HG03378 (cell line): Measurements from ENCODE around the gene CFL1.
A peak's percentile ranks its signal among the peaks of the same experiment; 100 is the strongest.

Experiments used
- ATAC-seq: cut with Tn5 transposase; IDR thresholded peaks from one replicate; pipeline ENCODE4 v1.9.1; 2021; ENCODE audit warnings: mild to moderate bottlenecking, moderate library complexity; ENCODE audit not compliant: unreplicated experiment

CFL1 gene

DNA sequence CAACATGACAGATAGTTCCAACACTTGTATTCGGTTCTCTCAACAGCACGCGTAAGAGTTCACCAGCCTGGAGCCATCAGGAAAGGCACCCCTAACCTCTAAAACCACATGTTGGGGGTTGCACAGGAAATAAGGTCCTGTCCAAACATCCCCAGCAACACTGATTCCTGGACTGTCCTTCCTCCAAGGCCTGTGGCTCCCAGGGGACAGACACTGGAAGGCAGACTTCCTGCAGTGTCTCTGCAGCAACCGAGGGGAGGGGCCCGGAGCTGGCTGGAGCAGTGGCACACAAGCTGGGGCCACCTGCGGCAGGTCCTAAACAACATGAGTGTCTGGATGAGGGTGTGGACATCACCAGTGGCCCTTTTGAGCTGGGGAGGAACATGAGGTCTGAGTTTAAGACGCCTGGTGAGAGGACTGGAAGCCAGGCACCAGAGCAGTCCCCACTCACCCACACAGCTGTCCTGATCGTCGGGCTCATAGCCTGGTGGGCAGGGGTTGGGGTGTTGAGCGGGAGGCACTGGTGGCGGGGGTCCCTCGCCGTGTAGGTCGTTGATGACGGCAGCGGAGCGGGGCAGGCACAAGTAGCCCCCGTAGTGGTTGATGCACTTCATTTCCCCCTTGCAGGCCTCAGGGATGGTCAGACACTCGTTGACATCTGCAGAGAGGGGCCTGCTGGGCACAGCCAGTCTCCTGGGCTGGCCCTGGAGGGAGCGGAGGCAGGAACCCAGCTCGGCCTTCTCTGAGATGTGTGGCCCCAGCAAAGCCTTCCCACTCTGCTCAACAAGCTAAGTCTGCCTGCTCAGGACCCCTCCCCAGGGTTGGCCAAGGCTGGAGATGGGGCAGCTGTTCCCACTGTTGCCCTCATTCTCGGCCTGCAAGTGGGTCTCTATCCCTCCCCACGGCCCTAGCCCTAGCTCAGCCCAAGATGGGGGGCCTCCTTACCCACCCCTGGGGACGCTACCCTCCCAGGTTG, 13.0 kb upstream of the CFL1 start:
- no peak for ATAC-seq

DNA sequence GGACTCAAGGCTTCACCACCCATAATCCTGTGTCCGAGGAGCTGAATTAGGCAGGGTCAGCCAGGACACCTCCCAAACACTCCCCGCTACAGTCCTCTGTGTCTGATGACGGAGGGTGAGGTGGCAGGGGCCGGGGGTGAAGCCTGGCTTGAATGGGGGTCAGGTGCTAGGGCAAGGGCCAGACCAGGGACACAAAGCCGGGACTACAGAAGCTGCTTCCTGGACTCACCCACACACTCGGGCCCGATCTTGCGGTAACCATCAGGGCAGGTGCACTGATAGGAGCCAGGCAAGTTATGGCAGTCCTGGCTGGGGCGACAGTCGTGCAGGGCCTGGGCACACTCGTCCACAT, 12.3 kb upstream of the CFL1 start:
- no peak for ATAC-seq

DNA sequence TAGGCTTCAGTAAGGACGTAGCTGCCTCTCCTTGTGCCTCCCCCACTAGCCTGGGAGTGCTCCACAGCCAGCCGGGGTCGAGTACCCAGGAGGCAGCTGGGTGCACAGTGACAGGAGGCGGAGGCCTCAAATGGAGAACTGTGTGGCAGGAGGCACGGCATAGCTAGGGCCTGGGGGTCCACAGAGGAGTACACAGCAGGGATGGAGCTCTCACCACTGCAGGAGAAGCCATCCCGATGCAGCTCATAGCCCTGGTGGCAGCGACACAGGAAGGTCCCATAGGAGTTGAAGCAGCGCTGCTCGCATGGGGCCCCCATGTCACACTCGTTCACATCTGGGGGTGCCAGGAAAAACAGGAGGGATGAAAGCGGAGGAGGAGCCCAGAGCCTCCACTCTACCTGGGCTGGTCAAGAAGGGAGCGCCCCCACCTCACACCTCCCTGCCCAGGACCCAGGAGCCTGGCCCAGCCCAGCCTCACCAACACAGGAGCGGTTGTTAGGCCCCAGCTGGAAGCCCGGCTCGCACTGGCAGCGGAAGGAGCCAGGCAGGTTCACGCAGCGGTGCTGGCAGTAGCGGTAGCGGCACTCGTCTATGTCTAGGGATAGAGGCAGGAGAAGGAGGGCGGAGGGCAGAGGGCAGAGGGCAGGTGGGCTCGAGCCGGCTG, 11.8 kb upstream of the CFL1 start:
- ATAC-seq: no peak

DNA sequence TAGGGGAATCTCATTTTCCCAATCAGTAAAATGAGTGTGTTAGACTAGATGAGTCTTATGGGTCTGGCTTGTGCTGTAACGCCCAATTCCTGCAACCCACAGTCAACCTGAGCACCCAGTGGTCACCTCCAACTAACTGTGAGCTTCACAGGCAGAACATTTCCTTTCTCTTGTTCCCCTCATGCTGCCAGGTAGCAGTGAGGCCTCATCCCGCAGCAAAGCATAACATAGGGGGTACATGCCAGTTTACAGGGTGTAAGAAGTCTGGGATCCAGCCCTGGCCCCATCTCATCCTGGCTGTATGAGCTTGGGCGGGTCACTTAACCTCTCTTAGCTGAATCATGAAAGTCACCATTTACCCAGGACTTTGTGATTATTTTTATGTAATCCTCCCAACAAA, 10.9 kb upstream of the CFL1 start:
- ATAC-seq: no peak

DNA sequence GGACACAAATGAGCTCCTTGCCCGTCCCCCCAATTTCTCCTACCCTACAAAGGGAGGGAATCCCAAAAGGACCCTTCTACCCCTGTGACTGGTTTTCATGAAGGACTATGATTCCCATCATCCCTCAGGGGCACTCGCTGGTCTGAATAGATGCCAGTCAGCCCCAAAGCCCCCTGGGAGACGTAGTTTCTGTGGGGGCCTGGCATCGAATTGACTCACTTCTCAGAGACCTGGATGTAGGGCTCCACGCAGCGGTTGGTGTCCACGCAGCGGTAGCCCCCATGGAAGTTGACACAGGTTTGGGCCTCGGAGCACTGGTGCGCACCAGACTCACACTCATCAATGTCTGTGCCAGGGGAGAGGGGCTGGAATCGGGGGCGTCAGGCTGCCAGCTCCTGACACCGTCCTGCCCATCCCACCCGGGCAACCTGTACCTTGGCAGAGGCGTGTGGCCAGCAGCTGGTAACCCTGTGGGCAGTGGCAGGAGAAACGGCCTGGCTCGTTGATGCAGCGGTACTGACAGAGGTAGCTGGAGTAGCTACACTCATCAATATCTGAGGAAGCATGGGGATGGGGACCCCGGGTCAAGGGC, 10.2 kb upstream of the CFL1 start:
- no peak for ATAC-seq

DNA sequence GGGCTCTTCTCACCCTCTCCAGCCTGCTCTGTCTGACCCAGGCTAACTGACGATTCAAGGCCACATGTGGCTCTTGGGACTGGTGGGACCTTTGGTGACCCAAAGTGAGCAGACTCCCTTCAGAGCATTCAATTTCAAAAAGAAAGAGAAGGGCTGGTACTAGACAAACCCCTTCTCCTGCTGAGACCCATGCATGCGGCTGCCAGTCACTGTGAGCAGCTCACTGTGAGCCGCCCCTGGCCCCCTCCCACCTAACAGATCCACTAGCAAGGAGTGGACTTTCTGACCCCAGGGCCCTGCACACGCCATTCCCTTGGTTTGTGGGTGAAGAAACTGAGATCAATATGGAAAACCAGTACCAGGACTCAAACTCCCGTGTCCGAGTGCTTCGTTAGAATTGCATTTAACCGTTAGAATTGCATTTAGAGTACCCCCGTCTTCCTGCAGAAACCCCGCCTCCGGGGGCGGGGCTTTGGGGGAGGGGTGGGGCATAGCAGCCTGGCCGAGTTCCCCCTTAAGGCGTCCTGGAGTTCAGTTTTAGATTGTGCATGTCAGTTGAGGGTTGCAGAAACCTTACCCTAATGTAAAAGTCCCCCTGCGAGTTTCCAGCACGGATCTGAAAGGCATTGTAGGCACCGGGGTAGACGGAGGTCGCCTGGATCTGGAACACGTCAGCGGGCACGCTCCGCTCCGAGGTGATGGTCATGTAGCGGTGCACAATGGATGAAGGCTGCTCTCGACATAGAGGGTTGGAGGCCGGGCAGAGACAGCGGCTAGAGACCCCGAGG, 9.5 kb upstream of the CFL1 start:
- ATAC-seq: no peak

DNA sequence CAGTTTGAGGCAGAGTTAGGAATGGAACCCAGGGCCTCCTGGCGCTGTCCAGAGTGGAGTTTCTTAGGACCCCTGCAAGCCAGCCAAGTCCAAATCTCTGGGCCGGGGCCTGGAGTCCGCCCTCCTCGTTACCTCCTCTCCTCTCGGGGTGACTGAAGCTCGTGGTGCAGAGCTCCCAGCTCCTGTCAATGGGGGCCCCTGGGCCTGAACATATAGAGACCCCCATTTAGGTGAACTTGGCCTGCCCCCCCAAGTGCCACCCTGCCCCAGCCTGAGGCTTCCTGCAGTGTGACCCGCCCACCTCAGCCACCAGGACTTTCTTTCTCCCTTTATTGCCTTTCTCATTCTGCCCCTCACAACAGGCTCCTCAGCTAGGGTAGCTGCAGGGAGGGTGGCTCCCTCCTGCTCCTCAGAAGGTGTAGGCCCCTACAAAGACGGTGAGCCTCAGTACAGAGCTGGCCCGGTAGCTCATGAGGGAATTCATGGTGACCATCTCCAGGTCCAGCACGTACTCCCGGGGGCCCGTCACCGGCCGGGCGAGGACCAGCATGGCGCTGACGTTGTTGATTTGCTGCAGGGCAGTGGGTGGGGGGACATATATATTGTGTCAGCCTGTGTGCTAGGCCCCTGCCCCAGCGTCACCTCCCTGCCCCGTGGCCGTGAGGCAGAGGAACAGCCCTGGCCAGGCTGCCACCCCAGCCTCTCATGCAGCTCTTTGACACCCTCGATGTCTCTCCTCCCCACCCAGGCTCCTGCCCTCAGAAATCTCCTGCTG, 8.7 kb upstream of the CFL1 start:
- ATAC-seq: no peak

DNA sequence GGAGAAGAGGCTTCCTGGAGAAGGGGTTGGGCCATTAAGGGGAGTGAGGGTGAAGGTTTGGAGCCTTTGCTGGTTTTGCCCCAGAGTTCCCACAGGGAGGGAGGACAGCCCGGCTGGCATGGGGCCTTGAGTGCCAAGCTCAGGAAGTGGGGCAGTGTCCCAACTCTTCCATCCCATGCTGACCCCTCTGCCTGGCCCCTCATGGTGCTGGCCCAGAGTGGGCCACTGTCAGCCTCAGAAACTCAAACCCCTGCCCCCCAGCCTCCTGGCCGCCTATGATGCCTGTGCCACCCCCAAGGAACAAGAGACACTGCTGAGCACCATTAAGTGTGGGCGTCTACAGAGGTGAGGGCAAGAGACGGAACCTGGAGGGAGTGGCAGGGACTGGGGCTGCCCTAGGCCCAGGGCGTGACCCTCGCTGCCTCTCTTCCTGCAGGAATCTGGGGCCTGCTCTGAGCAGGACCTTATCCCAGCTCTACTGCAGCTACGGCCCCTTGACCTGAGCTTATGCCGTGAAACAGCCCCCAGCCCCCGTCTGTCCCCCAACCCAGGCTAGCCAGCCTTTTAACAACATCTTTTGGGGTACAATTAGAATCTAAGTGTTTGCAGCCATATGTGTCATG, 7.7 kb upstream of the CFL1 start:
- no peak for ATAC-seq

DNA sequence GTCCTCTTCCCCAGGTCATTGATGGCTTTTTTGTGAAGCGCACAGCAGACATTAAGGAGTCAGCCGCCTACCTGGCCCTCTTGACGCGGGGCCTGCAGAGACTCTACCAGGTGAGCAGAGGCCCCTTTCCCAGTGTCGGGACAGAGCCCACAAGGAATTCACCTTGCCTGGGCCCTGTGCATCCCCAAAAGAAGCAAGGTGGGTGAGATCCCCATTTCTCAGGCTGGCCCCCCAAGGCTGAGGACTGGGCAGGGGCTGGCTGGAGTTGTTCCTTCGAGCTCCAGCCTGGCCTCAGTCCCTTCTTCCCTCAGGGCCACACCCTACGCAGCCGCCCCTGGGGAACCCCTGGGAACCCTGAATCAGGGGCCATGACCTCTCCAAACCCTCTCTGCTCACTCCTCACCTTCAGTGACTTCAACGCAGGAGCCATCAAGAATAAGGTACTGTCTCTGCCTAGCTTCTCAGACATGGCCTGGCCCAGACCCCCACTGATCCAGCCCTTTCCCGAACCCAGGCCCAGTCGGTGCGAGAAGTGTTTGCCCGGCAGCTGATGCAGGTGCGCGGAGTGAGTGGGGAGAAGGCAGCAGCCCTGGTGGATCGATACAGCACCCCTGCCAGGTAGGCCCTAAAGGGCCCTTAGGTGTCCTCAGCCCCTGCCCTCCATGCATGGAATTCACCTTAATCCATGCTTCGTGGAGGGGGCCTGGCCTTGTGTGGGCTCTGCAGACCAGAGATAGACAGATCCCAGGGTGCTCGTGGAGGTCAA, 6.9 kb upstream of the CFL1 start:
- no peak for ATAC-seq

DNA sequence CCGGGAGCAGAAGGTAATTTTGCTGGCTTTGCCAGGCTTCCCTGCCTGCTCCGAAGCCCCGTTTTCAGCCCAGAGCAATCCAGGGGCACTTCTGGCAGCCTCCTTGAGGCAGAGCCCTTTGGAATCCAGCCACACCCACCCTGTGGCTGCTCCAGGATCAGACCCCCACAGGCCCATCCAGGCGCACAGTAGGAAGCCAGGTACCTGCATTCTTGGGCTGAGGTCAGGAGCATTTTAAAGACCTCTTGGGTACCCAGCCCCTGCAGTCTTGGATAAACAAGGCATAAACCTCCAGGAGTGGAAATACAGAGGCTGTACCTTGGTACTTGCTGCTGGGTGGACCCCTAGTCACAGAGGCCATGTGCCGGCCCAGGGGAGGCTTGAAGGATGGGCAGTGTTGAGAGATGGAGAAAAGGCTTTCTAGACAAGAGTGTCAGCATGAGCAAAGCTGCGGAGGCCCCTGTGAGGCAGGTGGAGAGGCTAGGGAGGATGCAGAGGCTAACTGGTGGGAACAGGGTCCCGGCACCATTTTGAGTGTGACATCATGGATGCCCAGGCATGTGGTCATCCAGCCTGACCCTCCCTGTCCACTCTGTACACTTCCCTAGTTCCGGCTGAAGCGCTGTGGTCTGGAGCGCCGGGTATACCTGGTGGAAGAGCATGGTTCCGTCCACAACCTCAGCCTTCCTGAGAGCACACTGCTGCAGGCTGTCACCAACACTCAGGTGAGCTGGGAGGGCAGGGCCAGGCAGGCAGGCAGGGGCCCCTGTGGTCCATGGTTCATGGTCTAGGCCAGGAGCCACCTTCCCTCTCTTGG, 6.1 kb upstream of the CFL1 start:
- ATAC-seq: no peak

DNA sequence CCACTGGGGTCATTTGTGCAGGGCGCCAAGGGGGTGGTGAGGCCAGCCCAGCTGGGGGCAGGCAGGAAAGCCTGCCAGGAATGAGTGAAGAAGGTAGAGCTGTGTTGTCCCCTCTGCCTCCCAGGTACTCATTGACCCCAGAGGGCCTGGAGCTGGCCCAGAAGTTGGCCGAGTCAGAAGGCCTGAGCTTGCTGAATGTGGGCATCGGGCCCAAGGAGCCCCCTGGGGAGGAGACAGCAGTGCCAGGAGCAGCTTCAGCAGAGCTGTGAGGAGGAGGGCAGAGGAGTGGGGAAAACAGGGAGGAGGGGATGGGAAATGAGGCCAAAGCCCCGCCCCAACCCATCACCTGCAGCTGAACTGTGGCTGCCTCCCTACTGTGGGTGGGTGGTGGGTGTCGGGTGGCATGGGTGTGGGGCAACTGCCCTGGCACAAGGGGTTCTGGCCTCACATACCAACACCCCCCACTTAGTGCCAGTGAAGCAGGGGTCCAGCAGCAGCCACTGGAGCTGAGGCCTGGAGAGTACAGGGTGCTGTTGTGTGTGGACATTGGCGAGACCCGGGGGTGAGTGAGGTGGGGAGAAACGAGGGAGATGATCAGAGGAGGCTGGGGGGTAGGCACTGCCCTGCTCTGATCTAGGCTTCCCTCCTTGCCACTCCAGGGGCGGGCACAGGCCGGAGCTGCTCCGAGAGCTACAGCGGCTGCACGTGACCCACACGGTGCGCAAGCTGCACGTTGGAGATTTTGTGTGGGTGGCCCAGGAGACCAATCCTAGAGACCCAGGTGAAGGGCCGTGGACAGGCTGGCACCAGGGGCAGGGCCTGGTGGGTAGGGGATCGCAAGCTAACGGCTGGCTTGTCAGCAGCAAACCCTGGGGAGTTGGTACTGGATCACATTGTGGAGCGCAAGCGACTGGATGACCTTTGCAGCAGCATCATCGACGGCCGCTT, 5.2 kb upstream of the CFL1 start:
- no peak for ATAC-seq

DNA sequence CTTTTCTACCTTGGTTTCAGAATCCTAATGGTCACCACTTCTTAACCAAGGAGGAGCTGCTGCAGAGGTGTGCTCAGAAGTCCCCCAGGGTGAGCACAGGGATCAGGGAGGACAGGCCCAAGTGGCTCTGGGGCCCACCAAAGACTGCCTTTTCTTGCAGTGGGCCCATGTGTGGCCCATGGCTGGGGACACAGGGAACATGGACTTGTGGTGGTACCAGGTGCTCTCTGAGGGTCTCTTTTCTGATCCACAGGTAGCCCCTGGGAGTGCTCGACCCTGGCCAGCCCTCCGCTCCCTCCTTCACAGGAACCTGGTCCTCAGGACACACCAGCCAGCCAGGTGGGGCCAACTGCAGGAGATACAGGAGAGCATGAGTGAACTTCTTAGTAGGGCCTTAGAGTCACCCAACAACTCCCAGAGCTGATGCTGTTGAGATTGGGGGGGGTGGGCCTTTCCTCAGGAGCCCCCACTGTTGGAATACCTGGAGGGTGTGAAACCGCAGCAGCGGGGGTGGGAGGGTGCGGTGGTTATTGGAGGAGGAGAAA, 4.3 kb upstream of the CFL1 start:
- ATAC-seq: no peak

DNA sequence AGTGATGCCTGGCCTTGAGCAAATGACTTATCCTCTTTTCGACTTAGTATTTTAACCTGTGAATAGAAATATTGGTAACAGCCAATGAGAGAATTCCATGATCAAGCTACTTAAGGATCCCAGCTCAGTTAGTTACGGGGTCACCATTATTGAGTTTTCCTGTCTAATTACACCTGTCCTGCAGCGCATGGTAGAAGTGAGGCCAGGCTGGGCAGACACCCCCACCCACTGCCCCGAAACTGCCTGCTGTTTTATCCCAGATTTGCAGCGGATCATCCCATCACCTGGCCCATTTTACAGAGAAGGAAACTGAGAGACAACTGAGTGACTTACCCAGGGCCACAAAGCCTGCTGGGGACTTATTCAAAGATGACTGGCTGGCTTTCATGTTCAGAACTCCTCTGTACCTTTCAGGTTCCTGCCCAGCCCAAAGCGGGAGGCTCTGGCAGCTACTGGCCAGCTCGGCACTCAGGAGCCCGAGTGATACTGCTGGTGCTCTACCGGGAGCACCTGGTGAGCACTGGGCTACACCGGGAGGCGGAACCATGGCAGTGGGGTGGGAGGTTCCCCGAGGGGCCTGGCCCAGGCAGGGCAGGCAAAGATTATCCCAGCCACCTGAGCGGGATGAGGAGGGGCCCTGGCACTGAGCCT, 3.7 kb upstream of the CFL1 start:
- ATAC-seq: no peak

DNA sequence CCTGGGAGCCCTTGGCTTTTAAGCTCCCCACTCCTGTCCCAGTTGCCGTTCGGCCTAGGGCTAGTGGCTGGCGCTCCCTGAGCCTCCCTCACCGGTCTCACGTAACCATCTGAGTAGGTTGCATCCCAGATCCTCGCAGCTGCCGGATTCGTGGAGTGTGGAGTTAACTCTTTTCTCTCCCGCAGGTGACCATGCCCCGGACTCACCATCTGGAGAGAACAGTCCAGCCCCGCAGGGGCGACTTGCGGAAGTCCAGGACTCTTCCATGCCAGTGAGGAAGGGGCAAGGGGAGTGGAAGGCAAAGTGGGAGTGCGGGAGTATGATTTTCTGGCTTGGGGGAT, 3.2 kb upstream of the CFL1 start:
- no peak for ATAC-seq

DNA sequence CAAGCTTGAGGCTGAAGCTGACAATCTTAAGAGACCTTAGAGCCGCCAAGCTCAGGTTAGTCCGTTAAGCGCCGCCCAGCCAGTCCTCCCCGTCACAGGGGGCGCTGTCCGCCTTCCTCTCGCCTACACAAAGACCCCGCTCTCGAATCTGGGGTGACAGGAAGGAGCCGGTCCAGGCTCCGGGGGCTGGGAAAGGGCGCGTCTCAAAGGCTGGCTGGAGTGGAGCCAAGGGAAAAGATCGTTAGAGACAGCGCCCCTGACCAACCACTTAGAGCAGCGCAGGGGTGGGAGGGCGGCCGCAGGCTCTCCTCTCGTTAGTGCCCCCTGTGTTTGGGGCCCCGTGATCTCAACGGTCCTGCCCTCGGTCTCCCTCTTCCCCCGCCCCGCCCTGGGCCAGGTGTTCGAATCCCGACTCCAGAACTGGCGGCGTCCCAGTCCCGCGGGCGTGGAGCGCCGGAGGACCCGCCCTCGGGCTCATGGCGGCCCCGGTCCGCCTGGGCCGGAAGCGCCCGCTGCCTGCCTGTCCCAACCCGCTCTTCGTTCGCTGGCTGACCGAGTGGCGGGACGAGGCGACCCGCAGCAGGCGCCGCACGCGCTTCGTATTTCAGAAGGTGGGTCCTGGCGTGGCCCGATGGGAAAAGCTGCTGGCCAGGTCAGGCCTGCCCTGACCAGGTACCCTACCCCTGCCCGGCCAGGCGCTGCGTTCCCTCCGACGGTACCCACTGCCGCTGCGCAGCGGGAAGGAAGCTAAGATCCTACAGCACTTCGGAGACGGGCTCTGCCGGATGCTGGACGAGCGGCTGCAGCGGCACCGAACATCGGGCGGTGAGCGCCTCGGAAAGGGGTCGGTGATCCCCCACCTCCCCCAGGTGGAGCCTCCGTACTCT, 2.5 kb upstream of the CFL1 start, which contains the start of gene MUS81:
Gene MUS81, plus strand, starts transcription at position 156 of the 887 bp plus-strand sequence. Its CDS starts 321 bp downstream, at position 477.
- peak; percentile 23 for ATAC-seq
